Fibroblast of skin of left biceps (primary cell): ENCODE measurements around the gene AQP1.

Experiments used
- DNase-seq, 2 experiments: peaks; one replicate each; pipeline ENCODE4 v3.0.0-alpha.2; 2013; ENCODE audit warnings: low read depth in 2 of 2

AQP1 gene

DNA sequence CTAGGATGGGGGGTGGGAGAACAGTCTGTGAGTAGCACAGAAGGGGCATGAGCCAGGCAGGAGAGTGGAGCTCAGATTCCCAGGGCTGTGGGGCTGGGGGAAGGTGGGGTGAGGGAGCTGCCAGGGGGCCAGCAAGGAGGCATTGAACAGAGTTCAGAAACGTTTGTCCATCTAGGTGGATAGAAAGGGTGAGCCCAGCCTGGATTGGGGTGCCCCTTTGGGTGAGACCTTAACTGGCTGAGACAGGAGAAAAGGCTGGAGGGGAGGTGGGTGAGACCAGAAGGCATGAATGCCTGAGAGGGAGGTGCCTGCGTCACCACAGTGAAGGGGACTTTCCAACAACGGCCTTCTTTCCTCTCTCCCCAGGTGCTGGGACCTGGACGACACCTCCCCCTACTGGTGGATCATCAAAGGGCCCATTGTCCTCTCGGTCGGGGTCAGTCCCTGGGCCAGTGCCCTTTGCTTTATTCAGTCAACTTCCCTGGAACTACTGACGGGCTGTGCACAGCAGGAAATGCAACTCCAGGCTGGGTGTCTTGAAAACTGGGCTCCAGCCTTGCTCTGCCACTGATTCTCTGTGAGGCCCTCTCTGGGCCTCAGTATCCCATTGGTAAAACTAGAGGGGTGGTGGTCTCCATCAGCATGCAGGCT lies 63.1 kb downstream of the AQP1 start:
- no peak for DNase-seq
